Measurements from ENCODE around the gene PPARG. TPM values are rescaled to one million over a fixed set of nuclear protein-coding genes. Genes with fewer than 3 reads are reported as not detected.

The PPARG gene
- total and polyA plus RNA-seq, 2 of the 8 experiments (the other 6 are each of a cell fraction or from before 2014, with no cell fraction given): 0.06 TPM; not detected in 1

DNA sequence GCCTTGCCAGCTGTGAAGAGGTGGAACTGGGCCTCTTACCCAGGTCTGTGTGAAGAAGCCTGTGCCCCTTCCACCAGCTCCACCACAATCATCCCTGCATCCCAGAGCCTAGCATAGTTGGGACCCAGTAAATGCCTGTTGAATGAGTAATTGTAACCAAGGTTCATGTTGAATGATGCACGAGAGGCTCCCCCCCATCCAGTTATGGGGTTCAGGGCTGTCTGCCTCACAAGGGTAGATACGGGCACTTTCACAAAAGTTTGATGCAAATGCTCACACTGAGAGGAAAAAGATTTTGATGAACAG is 165.9 kb downstream of the PPARG start:
- FAIRE-seq: no peak
- Histone ChIP-seq H3K18ac (ENCODE audit: extremely low read depth, low read length) (no peak overlapping the region), H3K56ac (replicated peaks; ENCODE audit: insufficient read length, low read depth, low read length) (no peak overlapping the region)

More for the DNA sequence above, 165.9 kb downstream of the PPARG start:
- no peak overlapping the region for H2AFZ ChIP-seq (ENCODE audit: low read length)
- no peak for DNase-seq (ENCODE audit: low read depth in 1 of 2, low spot score in 2 of 2)
- no peaks in the 10 kb centered on the region; a peak in 1 of 7 replicates for H3K4me1 ChIP-seq (replicated peaks in 1 of 4; ENCODE audit: control insufficient read depth in 3 of 4, insufficient read depth in 4 of 4, low read length in 3 of 4)
- no peak overlapping the region for H3K4ac ChIP-seq (replicated peaks; ENCODE audit: insufficient read length, low read depth, low read length)
- H3K9me3 ChIP-seq (ENCODE audit: insufficient read depth in 2 of 2, low read depth in 1 of 2, low read length in 1 of 2): no peaks in the 10 kb centered on the region
- no peak overlapping the region for H3K4me2 ChIP-seq (ENCODE audit: insufficient read depth in 1 of 2, low read depth in 2 of 2, low read length in 2 of 2)
- no peaks in the 10 kb centered on the region for H3K36me3 ChIP-seq (ENCODE audit: control insufficient read depth in 2 of 4, insufficient read depth in 4 of 4, low read length in 3 of 4)
- H4K5ac ChIP-seq (ENCODE audit: insufficient read length, low read depth, low read length): no peak overlapping the region
- H3K27me3 ChIP-seq (replicated peaks in 1 of 4; ENCODE audit: control insufficient read depth in 3 of 4, extremely low read depth in 1 of 4, insufficient read depth in 3 of 4, low read length in 3 of 4): no peaks in the 10 kb centered on the region
- H2BK15ac ChIP-seq (ENCODE audit: low read length): no peak overlapping the region
- 79% methylated on average over 2 of the region's 2 CpGs; no CpG with 5 or more reads in 1 of the 2 experiments for WGBS, 2 experiments (ENCODE audit: extremely low coverage in 1 of 2, insufficient coverage in 1 of 2, insufficient read length in 1 of 2, insufficient replicate concordance in 2 of 2, low coverage in 1 of 2, low lambda C conversion rate in 2 of 2, missing lambda C conversion rate in 1 of 2)
- no peak overlapping the region for H2BK120ac ChIP-seq (replicated peaks; ENCODE audit: low read depth, low read length)
- H4K8ac ChIP-seq (ENCODE audit: extremely low read depth, insufficient read depth, low read length): no peak overlapping the region
- CTCF ChIA-PET (ENCODE audit: partially characterized antibody): interaction anchor here (1.2 kb wide), 1 partner anchor 9 kb away, joined by 4 read pairs; no protein-coding TSS in a partner anchor
- POLR2A ChIA-PET (ENCODE audit: partially characterized antibody): interaction anchor here (1.6 kb wide), 1 partner anchor 29 kb away, joined by 7 read pairs; the partner anchor contains the start of gene TSEN2
- no peak overlapping the region for H2AK5ac ChIP-seq (ENCODE audit: low read depth, low read length)
- no peak overlapping the region for H3K9ac ChIP-seq (replicated peaks in 1 of 4; ENCODE audit: extremely low read depth in 1 of 4, low read depth in 3 of 4, low read length in 3 of 4)
- no peak overlapping the region for H2BK12ac ChIP-seq (ENCODE audit: low read depth, low read length)
- no peaks in the 10 kb centered on the region for H3K79me1 ChIP-seq (ENCODE audit: low read depth, low read length)
- H3K23ac ChIP-seq (ENCODE audit: insufficient read length): no peak overlapping the region
- H2BK20ac ChIP-seq (ENCODE audit: low read length): no peak overlapping the region
- no peak overlapping the region for H3K14ac ChIP-seq (ENCODE audit: insufficient read length)
- no peak overlapping the region for H3K4me3 ChIP-seq (ENCODE audit: extremely low read depth in 1 of 4, insufficient read depth in 2 of 4, low read depth in 3 of 4, low read length in 4 of 4)
- no peaks in the 10 kb centered on the region for H3K79me2 ChIP-seq (ENCODE audit: control insufficient read depth in 1 of 2, insufficient read depth in 2 of 2, low read length in 2 of 2)
- H3K23me2 ChIP-seq (ENCODE audit: low read depth, low read length): no peaks in the 10 kb centered on the region
- TF ChIP-seq NANOG (IDR thresholded peaks at IDR 0.05; ENCODE audit: insufficient read depth, low read depth, low read length, poor library complexity, severe bottlenecking) (no peak), HDAC6 (IDR thresholded peaks at IDR 0.05; ENCODE audit: low read depth, low read length) (no peak), CREB1 (IDR thresholded peaks at IDR 0.05) (no peak), JUND (IDR thresholded peaks at IDR 0.05; ENCODE audit: low read length) (no peak), TEAD4 (IDR thresholded peaks at IDR 0.05; ENCODE audit: low read depth, low read length) (no peak), SUZ12 (IDR thresholded peaks at IDR 0.05; ENCODE audit: low read length) (no peak), SP4 (IDR thresholded peaks at IDR 0.05; ENCODE audit: low read length) (no peak), POLR2A (IDR thresholded peaks at IDR 0.05; ENCODE audit: control extremely low read depth in 1 of 2, low read depth in 2 of 2, low read length in 2 of 2) (no peak), MAFK (IDR thresholded peaks at IDR 0.05; ENCODE audit: low read depth, low read length) (no peak), YY1 (IDR thresholded peaks at IDR 0.05; ENCODE audit: low read depth, low read length) (no peak), CBX8 (IDR thresholded peaks at IDR 0.05; ENCODE audit: borderline replicate concordance, low read depth, low read length) (no peak), JUN (IDR thresholded peaks at IDR 0.05; ENCODE audit: low read depth, low read length) (no peak), TBP (IDR thresholded peaks at IDR 0.05; ENCODE audit: low read depth, low read length) (no peak)
- TF ChIP-seq, protein P1, sequence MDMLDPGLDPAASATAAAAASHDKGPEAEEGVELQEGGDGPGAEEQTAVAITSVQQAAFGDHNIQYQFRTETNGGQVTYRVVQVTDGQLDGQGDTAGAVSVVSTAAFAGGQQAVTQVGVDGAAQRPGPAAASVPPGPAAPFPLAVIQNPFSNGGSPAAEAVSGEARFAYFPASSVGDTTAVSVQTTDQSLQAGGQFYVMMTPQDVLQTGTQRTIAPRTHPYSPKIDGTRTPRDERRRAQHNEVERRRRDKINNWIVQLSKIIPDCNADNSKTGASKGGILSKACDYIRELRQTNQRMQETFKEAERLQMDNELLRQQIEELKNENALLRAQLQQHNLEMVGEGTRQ (IDR thresholded peaks at IDR 0.05; ENCODE audit: low read length): no peak
- TF ChIP-seq, protein P2, sequence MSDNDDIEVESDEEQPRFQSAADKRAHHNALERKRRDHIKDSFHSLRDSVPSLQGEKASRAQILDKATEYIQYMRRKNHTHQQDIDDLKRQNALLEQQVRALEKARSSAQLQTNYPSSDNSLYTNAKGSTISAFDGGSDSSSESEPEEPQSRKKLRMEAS (IDR thresholded peaks at IDR 0.05): no peak
- H4K91ac ChIP-seq (replicated peaks; ENCODE audit: insufficient read length, low read length): no peak overlapping the region
- H4K20me1 ChIP-seq (replicated peaks in 1 of 2; ENCODE audit: control insufficient read depth in 1 of 2, insufficient read depth in 2 of 2, low read length in 2 of 2): no peaks in the 10 kb centered on the region
- no peak overlapping the region for H3K27ac ChIP-seq (ENCODE audit: low read depth, low read length)
- H2BK5ac ChIP-seq (ENCODE audit: low read depth, low read length): no peak overlapping the region
